Measurements from ENCODE around the gene CBX3. TPM values are rescaled to one million over a fixed set of nuclear protein-coding genes. Genes with fewer than 3 reads are reported as not detected.
A peak's percentile ranks its signal among the peaks of the same experiment; 100 is the strongest.

CBX3 gene
- total and polyA plus RNA-seq, 2 experiments from 2014 or later: 236 to 249 TPM

GRCh38 chr7:26166684-26167266 lies 34.8 kb upstream of the CBX3 start (continued):
- TF ChIP-seq ZNF331 (CRISPR knock-in tag; IDR thresholded peaks at IDR 0.05; ENCODE audit: low read depth): no peak
- no peak for TF ChIP-seq STAT1 (IDR thresholded peaks at IDR 0.05; ENCODE audit: unreplicated experiment)
- TF ChIP-seq ETS1 (IDR thresholded peaks at IDR 0.05): no peak

- peak overlapping the region; percentile 64; the same call in 1 of the 2 replicates for H3K27ac Mint-ChIP-seq
- Histone ChIP-seq H2AFZ (no peak overlapping the region), H3K36me3 (ENCODE audit: insufficient read depth) (peaks cover 6% of the 10 kb centered on the region; the same call in 1 of the 2 replicates), H3K4me2 (peak overlapping the region; percentile 28; the same call in 1 of the 2 replicates), H3K4me1 (ENCODE audit: insufficient read depth) (peaks cover 42% of the 10 kb centered on the region), H3K79me2 (replicated peaks; ENCODE audit: insufficient read depth) (peaks cover 100% of the 10 kb centered on the region), H4K20me1 (replicated peaks; ENCODE audit: insufficient read depth) (peaks cover 61% of the 10 kb centered on the region), H3K9me2 (ENCODE audit: insufficient read depth) (no peaks in the 10 kb centered on the region), H3K27ac (ENCODE audit: low read depth) (0 out of 2 replicates have a peak overlapping the region, but pooled peaks have one; percentile 72), H3F3A (replicated peaks; ENCODE audit: low read depth) (no peaks in the 10 kb centered on the region), H3K27me3 (ENCODE audit: insufficient read depth) (no peaks in the 10 kb centered on the region), H3K4me3 (no peak overlapping the region)
- H3K27me3 Mint-ChIP-seq (ENCODE audit: insufficient read depth, low read depth, poor library complexity): peaks cover 5% of the 10 kb centered on the region
- H3K9me3 Mint-ChIP-seq: peaks cover 21% of the 10 kb centered on the region
- no peak for ATAC-seq
- no peak for DNase-seq (ENCODE audit: low spot score)
- peaks cover 63% of the 10 kb centered on the region for H3K36me3 Mint-ChIP-seq (ENCODE audit: low read depth)
- no peak overlapping the region for H3K4me3 Mint-ChIP-seq
- peaks cover 36% of the 10 kb centered on the region for H3K4me1 Mint-ChIP-seq
- TF ChIP-seq REST (IDR thresholded peaks at IDR 0.05; ENCODE audit: unreplicated experiment) (no peak), CREB1 (CRISPR knock-in tag; IDR thresholded peaks at IDR 0.05; ENCODE audit: low read depth) (no peak), ZNF331 (CRISPR knock-in tag; IDR thresholded peaks at IDR 0.05; ENCODE audit: low read depth) (no peak), JUNB (IDR thresholded peaks at IDR 0.05; ENCODE audit: unreplicated experiment) (no peak), ZNF114 (CRISPR knock-in tag; IDR thresholded peaks at IDR 0.05) (no peak), ETS1 (IDR thresholded peaks at IDR 0.05) (no peak), NANOG (IDR thresholded peaks at IDR 0.05; ENCODE audit: borderline replicate concordance) (no peak), EZH2 (IDR thresholded peaks at IDR 0.05; ENCODE audit: low read depth, unreplicated experiment) (no peak), ZNF462 (CRISPR knock-in tag; IDR thresholded peaks at IDR 0.05) (no peak), STAT1 (IDR thresholded peaks at IDR 0.05; ENCODE audit: unreplicated experiment) (no peak), EZH2phosphoT487 (IDR thresholded peaks at IDR 0.05; ENCODE audit: unreplicated experiment) (no peak), POLR2AphosphoS5 (IDR thresholded peaks at IDR 0.05; ENCODE audit: low read depth) (no peak)
Observed at GRCh38 chr7:26167303-26167934, 34.1 kb upstream of the CBX3 start.

Data from GM23338 (cell line).